ENCODE data around the gene COMTD1. TPM values are rescaled to one million over a fixed set of nuclear protein-coding genes. Genes with fewer than 3 reads are reported as not detected.
"Not testable (repeated sequence)": the region's sequence is repeated elsewhere in the genome, so short reads cannot be mapped to it uniquely, and the experiment has no call there.

COMTD1 gene
- total and polyA plus RNA-seq, 2 of the 13 experiments (the other 11 are each of a cell fraction or from before 2014, with no cell fraction given) = 11.8 to 18.4 TPM

DNA sequence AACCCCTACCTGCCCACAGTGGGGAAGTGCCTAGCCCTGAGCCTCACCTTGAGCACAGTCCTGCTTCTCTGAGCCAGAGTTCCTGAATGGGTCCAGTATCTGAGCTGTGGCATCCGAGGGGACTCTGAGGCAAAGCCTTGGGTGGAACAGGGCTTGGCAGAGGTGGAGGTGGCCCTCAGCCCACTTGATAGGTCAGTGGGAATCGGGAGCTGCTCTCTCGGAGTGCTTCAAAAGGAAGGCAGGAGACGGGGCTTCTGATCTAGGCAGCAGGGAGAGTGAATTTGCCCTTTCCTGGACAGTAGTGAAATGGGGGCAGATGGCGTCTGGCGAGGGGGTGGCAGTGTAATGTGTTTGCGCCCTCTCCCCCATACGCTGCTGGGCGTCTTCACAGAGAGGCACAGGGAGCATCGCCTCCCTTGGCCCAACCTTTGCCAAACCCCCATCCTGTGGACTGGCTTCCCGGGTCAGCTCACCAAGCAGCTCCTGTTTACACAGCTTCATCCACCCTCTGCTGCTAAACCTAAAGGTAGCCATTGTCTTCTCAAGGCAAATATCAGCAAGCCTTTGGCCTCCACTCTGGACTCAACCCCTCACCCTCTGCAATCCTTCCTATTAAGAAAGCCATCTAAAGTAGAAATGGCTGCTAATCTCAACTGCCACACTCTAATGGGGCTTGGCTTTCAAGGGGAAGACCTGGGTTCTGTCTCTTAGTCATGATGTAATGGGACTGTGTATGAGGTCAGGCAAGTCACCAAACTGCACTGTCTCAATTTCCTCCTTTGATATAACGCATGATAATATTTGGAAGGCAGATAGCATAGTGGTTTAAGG, 46.3 kb downstream of the COMTD1 start (continued):
- TF ChIP-seq, protein P1, sequence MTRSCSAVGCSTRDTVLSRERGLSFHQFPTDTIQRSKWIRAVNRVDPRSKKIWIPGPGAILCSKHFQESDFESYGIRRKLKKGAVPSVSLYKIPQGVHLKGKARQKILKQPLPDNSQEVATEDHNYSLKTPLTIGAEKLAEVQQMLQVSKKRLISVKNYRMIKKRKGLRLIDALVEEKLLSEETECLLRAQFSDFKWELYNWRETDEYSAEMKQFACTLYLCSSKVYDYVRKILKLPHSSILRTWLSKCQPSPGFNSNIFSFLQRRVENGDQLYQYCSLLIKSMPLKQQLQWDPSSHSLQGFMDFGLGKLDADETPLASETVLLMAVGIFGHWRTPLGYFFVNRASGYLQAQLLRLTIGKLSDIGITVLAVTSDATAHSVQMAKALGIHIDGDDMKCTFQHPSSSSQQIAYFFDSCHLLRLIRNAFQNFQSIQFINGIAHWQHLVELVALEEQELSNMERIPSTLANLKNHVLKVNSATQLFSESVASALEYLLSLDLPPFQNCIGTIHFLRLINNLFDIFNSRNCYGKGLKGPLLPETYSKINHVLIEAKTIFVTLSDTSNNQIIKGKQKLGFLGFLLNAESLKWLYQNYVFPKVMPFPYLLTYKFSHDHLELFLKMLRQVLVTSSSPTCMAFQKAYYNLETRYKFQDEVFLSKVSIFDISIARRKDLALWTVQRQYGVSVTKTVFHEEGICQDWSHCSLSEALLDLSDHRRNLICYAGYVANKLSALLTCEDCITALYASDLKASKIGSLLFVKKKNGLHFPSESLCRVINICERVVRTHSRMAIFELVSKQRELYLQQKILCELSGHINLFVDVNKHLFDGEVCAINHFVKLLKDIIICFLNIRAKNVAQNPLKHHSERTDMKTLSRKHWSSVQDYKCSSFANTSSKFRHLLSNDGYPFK (CRISPR knock-in tag; IDR thresholded peaks at IDR 0.05; ENCODE audit: borderline replicate concordance) = no peak; the same call in 1 of the 2 replicates
- TF ChIP-seq NR3C1 (CRISPR knock-in tag; IDR thresholded peaks at IDR 0.05) = no peak
- no peak for TF ChIP-seq RFX5 (IDR thresholded peaks at IDR 0.05; ENCODE audit: low read depth, low read length)

DNA sequence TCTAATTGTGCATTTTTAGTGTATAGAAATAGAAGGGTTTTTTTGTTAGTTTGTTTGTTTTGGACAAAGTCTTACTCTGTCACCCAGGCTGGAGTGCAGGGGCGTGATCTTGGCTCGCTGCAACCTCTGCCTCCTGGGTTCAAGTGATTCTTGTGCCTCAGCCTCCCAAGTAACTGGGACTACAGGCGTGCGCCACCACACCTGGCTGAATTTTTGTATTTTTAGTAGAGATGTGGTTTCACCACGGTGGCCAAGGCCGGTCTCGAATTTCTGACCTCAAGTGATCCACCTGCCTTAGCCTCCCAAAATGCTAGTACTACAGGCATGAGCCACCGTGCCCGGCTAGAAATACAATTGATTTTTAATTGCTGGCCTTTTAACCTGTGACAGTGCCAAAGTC, 47.2 kb downstream of the COMTD1 start:
- not testable (repeated sequence) for H3K4me3 ChIP-seq (replicated peaks in 1 of 3; ENCODE audit: insufficient read depth in 1 of 3, low read depth in 2 of 3, low read length in 3 of 3); H4K20me1 ChIP-seq (ENCODE audit: insufficient read depth, low read length); H3K27me3 ChIP-seq (ENCODE audit: control insufficient read depth in 1 of 2, insufficient read depth in 2 of 2, low read length in 2 of 2); H3K9me3 ChIP-seq (ENCODE audit: low read length); H2AFZ ChIP-seq (ENCODE audit: low read length); H3K79me2 ChIP-seq (ENCODE audit: insufficient read depth, low read length); ATAC-seq; H3K4me2 ChIP-seq (ENCODE audit: low read depth, low read length); BruUV-seq (replicated peaks); H3K36me3 ChIP-seq (replicated peaks in 1 of 2; ENCODE audit: control insufficient read depth in 1 of 2, insufficient read depth in 2 of 2, low read length in 2 of 2); H3K9ac ChIP-seq (ENCODE audit: insufficient read depth, low read depth, low read length); DNase-seq (ENCODE audit: low spot score); FAIRE-seq
- TF ChIP-seq ZNF460 (CRISPR knock-in tag; IDR thresholded peaks at IDR 0.05; ENCODE audit: borderline replicate concordance) = peak; percentile 68; the same call in 1 of the 2 replicates
- ChIA-PET POLR2A (interaction anchor here (0.6 to 2.8 kb wide), 10 partner anchors 10 to 46 kb away, joined by 3 to 16 read pairs (median 4); partner anchors contain the start of gene VDAC2), CTCF (ENCODE audit: low intra/inter-chr PET ratio, low total read pairs) (interaction anchor here (1.2 to 3.3 kb wide), 3 partner anchors 40 to 48 kb away, joined by 4 to 34 read pairs (median 28); partner anchors contain the start of gene COMTD1)
- Histone ChIP-seq H3K4me1 (ENCODE audit: insufficient read depth, low read length) (peaks cover 76% of the 10 kb centered on the region), H3K27ac (ENCODE audit: extremely low read length, insufficient read depth, low read length) (peak overlapping the region; percentile 50)
- 94% methylated on average over 8 of the region's 9 CpGs for WGBS (ENCODE audit: low lambda C conversion rate)
- intact Hi-C loops (cut with micrococcal nuclease; ENCODE audit: unreplicated experiment) = loop anchor here (1.0 to 5.0 kb wide), 3 partner anchors 20 to 76 kb away; partner anchors contain the start of gene SAMD8
- in situ Hi-C loops (cut with HindIII; ENCODE audit: extremely low pct_ligation_motif_present, low pct_unique_long_range_greater_than_20kb) = loop anchor here (5.0 kb wide), 1 partner anchor 44 kb away; no protein-coding TSS in a partner anchor
